Left ventricle myocardium inferior (tissue), 1 donor: Measurements from ENCODE around the gene PLAAT2. TPM values are rescaled to one million over a fixed set of nuclear protein-coding genes. Genes with fewer than 3 reads are reported as not detected.
"Not testable (repeated sequence)": the region's sequence is repeated elsewhere in the genome, so short reads cannot be mapped to it uniquely, and the experiment has no call there.

Experiments used
- DNase-seq: peaks from one replicate; pipeline ENCODE4 v3.0.0-alpha.2; 2020
- H3K27ac ChIP-seq: fragments of 200-600 bp; replicated peaks from 2 replicates; pipeline ENCODE4 v1.8.0; 2021
- H3K27me3 ChIP-seq: fragments of 200-600 bp; 2 replicates; pipeline ENCODE4 v1.8.0; 2021; ENCODE audit warnings: low read depth
- H3K36me3 ChIP-seq: fragments of 200-600 bp; 2 replicates; pipeline ENCODE4 v1.8.0; 2021
- H3K4me1 ChIP-seq: fragments of 200-600 bp; 2 replicates; pipeline ENCODE4 v1.8.0; 2021
- H3K4me3 ChIP-seq: fragments of 200-600 bp; 2 replicates; pipeline ENCODE4 v1.8.0; 2021; ENCODE audit warnings: mild to moderate bottlenecking, moderate library complexity
- H3K9me3 ChIP-seq: fragments of 200-600 bp; replicated peaks from 2 replicates; pipeline ENCODE4 v1.8.0; 2021
- CTCF ChIP-seq: fragments of 200-600 bp; IDR thresholded peaks from 2 replicates; pipeline ENCODE4 v1.8.0; 2021; ENCODE audit warnings: antibody characterized with exemption, mild to moderate bottlenecking, borderline replicate concordance
- intact Hi-C: fragments of 100-400 bp; cut with micrococcal nuclease; formaldehyde crosslinking; loops from one replicate; pipeline ENCODE4 v1.11.0; 2022
- total RNA-seq: library from RNA; stranded (reverse); fragmentation: NEBNext Ultra II Directional; extraction: Animal tissue kit (Norgen Biotek cat#: 25700); gene quantifications from one replicate; pipeline ENCODE4 v1.2.1, GENCODE V29; 2021
- donor health status: DM: no; HTN: yes; CAD: no; lungs with severe emphysema.

PLAAT2 gene
- total RNA-seq, 1 donor from 2014 or later, result not detected

- no peak for DNase-seq
- Histone ChIP-seq H3K36me3 (no peaks in the 10 kb centered on the region), H3K9me3 (no peaks in the 10 kb centered on the region), H3K4me1 (peaks cover 32% of the 10 kb centered on the region), H3K27ac (no peak overlapping the region), H3K27me3 (no peaks in the 10 kb centered on the region), H3K4me3 (no peak overlapping the region)
- no peak for TF ChIP-seq CTCF
- intact Hi-C loops, result no loop called here
These were observed 27.4 kb downstream of the PLAAT2 start for GRCh38 chr11:63535734-63536133.

GRCh38 chr11:63534895-63535461 lies 28.2 kb downstream of the PLAAT2 start:
- Histone ChIP-seq H3K36me3 (no peaks in the 10 kb centered on the region), H3K9me3 (no peaks in the 10 kb centered on the region), H3K27me3 (no peaks in the 10 kb centered on the region), H3K4me3 (no peak overlapping the region), H3K27ac (no peak overlapping the region), H3K4me1 (peaks cover 32% of the 10 kb centered on the region)
- intact Hi-C loops, result no loop called here
- no peak for DNase-seq
- no peak for TF ChIP-seq CTCF

- intact Hi-C loops, result no loop called here
- no peak overlapping the region for H3K27ac ChIP-seq
These were observed 29.1 kb downstream of the PLAAT2 start for GRCh38 chr11:63534076-63534475.

GRCh38 chr11:63532799-63533475 lies 30.2 kb downstream of the PLAAT2 start:
- Histone ChIP-seq H3K36me3 (no peaks in the 10 kb centered on the region), H3K4me1 (peaks cover 22% of the 10 kb centered on the region), H3K27me3 (no peaks in the 10 kb centered on the region), H3K9me3 (no peaks in the 10 kb centered on the region), H3K27ac (no peak overlapping the region), H3K4me3 (no peak overlapping the region)
- TF ChIP-seq CTCF, result no peak
- intact Hi-C loops, result no loop called here
- DNase-seq, result no peak

More at GRCh38 chr11:63534076-63534475, 29.1 kb downstream of the PLAAT2 start:
- H3K36me3 ChIP-seq, result no peaks in the 10 kb centered on the region
- no peaks in the 10 kb centered on the region for H3K9me3 ChIP-seq
- peaks cover 32% of the 10 kb centered on the region for H3K4me1 ChIP-seq
- H3K4me3 ChIP-seq, result no peak overlapping the region
- H3K27me3 ChIP-seq, result no peaks in the 10 kb centered on the region
- no peak for TF ChIP-seq CTCF
- no peak for DNase-seq

GRCh38 chr11:63532117-63532516 lies 31.1 kb downstream of the PLAAT2 start:
- H3K27ac ChIP-seq, result no peak overlapping the region
- no peak overlapping the region for H3K4me3 ChIP-seq
- H3K27me3 ChIP-seq, result no peaks in the 10 kb centered on the region
- no peak for TF ChIP-seq CTCF
- H3K36me3 ChIP-seq, result no peaks in the 10 kb centered on the region
- intact Hi-C loops, result no loop called here
- peaks cover 14% of the 10 kb centered on the region for H3K4me1 ChIP-seq
- DNase-seq, result no peak
- no peaks in the 10 kb centered on the region for H3K9me3 ChIP-seq

GRCh38 chr11:63531074-63531792 lies 31.9 kb downstream of the PLAAT2 start:
- DNase-seq, intact Hi-C loops, H3K27me3 ChIP-seq, H3K4me3 ChIP-seq, H3K36me3 ChIP-seq, H3K4me1 ChIP-seq, H3K27ac ChIP-seq, H3K9me3 ChIP-seq: not testable (repeated sequence)
